ENCODE measurements around the gene CD7.

DNA sequence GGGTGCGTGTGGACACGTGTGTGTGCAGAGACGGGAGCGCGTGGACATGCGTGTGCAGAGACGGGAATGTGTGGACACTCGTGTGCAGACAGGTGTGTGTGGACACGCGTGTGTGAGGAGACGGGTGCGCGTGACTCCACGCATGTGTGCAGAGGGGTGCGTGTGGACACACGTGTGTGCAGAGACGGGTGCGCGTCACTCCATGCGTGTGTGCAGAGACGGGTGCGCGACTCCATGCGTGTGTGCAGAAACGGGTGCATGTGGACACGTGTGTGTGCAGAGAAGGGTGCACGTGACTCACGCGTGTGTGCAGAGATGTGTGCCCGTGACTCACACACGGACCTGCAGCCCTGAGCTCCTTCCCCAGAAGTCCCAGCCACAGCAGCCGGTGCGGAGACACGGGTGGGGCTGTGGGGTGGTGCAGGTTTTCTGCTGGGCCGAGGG, 2.2 kb upstream of the CD7 start:
- no peak for TF ChIP-seq GATA2 (IDR thresholded peaks at IDR 0.05; ENCODE audit: low read depth, low read length)
- no peak for TF ChIP-seq GATA3 (IDR thresholded peaks at IDR 0.05; ENCODE audit: low read depth, low read length)

All from SH-SY5Y (cell line).